ENCODE results near the gene LENG8.
"Not testable (repeated sequence)": the region's sequence is repeated elsewhere in the genome, so short reads cannot be mapped to it uniquely, and the experiment has no call there.

The LENG8 gene

DNA sequence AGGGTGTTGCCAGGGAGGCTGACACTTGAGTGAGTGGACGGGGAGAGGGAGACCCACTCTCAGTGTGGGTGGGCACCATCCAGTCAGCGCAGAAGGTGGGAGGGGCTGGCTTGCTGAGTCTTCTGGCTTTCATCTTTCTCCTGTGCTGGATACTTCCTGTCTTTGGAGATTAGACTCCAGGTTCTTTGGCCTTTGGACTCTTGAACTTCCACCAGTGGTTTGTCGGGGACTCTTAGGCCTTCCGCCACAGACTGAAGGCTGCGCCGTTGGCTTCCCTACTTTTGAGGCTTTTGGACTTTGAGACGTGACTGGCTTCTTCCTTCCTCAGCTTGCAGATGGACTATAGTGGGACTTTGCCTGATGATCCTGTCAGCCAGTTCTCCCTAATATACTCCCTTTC, 4.3 kb upstream of the LENG8 start:
- no peak for FAIRE-seq

- not testable (repeated sequence) for FAIRE-seq
These were observed 2.6 kb upstream of the LENG8 start for GRCh38 chr19:54446349-54446748.

GRCh38 chr19:54448040-54448773, 792 bp upstream of the LENG8 start:
- no peak for FAIRE-seq

GRCh38 chr19:54449701-54450069, 686 bp downstream of the LENG8 start:
- FAIRE-seq: no peak

DNA sequence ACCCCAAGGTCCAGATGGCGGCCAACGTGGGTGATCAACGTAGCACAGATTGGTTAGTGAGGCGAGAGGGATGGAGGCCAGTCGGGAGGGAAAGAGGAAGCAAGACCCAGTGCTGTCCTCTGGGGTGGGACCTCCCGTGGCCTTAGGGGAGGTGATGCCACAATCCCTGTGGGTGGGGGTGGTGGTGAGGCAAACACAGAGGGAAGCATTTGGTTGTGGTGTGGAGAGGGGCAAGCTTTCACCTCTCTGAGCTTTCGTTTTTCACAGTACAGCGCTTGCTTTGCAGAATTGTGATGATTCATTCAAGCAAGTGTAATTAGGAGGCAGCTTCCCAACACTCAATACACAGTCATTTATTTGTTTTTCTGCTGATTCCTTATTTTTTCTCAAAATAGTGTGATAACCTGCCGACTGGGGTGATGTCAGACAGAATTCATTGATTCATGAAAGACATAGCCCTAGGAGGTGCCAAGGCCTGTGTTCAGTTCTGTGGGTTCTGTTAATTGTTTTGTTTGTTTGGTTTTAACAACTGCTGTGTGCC, 2.4 kb downstream of the LENG8 start:
- no peak for FAIRE-seq

DNA sequence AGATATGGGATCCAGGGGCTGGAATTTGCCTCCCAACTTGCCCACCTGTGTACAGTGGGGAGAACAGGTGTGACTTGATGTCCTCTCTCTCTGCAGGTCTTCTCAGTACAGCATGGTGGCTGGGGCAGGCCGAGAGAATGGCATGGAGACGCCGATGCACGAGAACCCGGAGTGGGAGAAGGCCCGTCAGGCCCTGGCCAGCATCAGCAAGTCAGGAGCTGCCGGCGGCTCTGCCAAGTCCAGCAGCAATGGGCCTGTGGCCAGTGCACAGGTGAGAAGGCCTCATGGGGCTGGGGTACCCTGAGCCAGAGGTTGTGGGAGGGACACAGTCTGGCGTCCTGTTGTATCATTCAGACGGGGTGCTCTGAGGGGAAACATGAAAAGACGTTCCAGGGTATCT, 3.0 kb downstream of the LENG8 start:
- FAIRE-seq: no peak

- no peak for FAIRE-seq
These were observed 3.6 kb downstream of the LENG8 start for GRCh38 chr19:54452626-54453025.

DNA sequence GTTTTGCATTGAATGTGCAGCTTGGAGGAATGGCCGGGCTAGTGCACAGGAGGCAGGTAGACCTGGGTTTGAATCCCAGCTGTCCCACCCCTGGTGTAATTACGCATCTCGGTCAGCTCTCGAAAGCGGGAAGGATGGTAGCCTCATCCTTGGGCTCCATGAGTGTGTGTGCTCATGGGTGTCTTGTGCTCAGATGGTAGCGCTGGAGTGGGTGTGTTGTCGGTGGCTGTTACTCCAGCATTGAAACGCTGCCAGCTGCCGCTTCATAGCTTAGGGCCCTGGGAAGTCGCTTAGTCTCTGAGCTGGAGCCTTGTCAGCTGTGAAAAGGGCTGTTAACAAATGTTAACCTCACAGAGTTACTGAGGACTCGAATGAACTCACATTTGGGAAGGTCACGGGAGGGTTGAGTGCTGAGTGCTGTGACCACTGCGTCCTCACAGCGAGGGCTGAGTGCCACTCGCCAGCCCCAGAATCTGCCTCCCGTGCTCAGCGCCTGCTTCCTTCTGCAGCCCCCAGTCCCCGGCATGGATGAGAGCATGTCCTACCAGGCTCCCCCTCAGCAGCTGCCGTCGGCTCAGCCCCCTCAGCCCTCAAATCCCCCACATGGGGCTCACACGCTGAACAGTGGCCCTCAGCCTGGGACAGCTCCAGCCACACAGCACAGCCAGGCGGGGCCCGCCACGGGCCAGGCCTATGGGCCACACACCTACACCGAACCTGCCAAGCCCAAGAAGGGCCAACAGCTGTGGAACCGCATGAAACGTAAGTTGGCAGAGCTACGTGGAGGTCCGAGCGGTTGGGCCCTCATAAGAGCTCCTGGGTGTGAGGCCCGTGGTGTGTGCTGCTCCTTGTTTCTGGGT, 5.2 kb downstream of the LENG8 start:
- no peak for FAIRE-seq

DNA sequence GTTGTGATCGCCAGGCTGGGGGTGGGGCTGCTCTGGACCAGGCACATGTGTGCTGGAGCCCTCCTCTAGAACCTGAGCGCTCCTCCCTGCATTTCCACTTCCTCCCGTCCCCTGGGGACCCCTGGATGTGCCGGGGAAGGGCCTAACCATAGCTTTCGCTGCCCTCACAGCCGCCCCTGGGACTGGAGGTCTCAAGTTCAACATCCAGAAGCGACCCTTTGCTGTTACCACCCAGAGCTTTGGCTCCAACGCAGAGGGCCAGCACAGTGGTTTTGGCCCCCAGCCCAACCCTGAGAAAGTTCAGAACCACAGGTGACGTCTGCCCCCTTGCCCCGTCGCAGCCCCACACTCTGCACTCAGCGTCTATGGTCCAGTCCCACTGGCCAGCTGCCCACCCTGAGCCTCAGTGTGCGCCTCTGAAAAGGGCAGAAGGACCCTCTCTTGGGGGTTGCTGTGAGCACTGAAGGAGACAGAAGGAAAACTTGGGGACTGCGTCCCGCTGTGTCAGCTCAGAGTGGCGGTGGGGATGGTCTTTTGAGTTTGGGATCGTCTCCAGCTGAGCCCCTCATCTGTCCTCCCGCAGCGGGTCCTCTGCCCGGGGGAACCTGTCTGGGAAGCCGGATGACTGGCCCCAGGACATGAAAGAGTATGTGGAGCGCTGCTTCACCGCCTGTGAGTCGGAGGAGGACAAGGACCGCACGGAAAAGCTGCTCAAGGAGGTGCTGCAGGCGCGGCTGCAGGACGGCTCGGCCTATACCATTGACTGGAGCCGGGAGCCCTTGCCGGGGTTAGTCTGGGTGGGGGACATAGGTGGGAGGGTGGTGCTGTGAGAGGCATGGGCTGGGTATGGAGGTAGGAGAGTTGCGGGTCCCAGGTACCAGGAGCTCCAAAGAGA, 6.0 kb downstream of the LENG8 start:
- no peak for FAIRE-seq

GRCh38 chr19:54455786-54456422, 6.9 kb downstream of the LENG8 start:
- no peak for FAIRE-seq

DNA sequence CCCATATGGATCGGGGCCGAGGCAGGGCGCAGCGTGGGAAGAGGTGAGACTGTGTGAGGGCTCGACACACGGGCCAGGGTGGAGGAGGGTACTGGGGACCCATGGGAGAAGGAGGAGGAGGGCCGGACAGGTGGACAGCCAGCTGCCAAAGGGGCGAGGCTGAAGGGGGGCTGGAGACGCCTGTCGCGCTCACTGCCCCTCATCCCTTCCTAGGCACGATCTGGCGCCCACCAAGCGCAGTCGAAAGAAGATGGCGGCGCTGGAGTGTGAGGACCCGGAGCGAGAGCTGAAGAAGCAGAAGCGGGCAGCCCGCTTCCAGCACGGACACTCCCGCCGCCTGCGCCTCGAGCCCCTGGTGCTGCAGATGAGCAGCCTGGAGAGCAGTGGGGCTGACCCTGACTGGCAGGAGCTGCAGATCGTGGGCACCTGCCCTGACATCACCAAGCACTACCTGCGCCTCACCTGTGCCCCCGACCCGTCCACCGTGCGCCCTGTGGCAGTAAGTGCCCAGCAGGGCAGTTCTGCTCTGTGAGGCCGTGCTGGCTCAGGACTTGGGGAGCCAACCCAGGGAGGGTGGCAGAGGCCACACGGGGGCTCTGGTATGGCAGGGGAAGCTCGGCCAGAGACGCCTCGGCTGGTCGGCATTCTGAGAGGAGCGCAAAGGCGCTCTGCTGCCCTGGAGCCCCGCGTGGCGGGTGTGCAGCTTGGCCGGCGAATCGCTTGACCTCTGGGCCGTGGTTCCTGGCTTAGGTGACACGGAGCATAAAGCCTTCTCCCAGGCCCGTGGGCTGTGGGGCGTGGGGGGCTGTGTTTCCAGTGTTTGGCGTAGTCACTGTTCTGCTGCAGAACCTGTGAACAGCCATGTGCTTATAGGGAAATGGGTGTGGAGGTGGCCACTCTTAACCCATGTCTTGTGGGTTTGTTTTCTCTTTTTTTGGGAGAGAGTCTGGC, 7.7 kb downstream of the LENG8 start:
- no peak for FAIRE-seq

DNA sequence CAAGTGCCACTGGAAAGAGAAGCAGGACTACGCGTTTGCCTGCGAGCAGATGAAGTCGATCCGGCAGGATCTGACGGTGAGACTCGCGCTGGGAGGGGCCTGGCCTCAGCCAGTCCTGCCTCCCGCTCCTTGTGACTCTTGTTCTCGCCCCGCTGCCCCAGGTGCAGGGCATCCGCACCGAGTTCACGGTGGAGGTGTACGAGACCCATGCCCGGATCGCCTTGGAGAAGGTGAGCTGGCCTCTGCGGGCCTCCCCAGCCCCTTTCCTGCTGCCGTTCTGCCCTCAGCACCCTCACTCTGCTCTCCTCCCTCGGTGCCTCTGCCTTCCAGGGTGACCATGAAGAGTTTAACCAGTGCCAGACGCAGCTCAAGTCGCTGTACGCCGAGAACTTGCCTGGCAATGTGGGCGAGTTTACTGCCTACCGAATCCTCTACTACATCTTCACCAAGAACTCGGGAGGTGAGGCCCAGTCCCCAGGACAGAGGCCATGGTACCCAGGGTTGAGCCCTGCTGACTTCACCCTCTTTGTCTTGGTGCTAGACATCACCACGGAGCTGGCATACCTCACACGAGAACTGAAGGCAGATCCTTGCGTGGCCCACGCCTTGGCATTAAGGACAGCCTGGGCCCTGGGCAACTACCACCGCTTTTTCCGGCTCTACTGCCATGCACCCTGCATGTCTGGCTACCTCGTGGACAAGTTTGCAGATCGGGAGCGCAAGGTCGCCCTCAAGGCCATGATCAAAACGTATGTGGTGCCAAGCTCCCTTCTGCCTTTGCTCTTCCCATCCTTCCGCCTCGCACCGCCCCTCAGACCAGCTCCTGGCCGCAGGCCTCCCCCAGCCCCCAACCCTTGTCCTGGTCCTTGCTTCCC, 9.0 kb downstream of the LENG8 start:
- no peak for FAIRE-seq

GRCh38 chr19:54458648-54459281, 9.8 kb downstream of the LENG8 start:
- no peak for FAIRE-seq

- no peak for FAIRE-seq
These were observed 10.6 kb downstream of the LENG8 start for GRCh38 chr19:54459282-54460229.

- FAIRE-seq: no peak
These were observed 11.4 kb downstream of the LENG8 start for GRCh38 chr19:54460230-54461005.

DNA sequence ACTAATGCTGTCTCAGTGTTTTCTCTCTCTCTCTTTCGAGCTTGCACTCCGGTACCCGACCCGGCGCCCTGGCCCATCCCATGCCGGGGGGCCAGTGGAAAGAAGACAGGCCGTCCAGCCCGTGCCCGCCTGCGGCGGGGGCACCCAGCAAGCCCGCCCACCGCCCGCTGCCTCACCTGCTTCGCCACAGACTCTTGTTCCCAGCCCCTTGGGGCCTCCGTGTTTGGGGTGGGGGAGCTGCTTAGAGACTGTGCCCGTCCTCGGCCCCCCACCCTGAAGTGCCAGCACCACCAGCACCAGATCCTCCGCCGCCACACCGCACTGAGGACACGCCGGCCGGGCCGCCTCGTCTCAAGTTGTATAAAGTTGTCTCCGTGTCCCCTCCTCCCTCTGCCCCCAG, 12.2 kb downstream of the LENG8 start:
- FAIRE-seq: no peak

DNA sequence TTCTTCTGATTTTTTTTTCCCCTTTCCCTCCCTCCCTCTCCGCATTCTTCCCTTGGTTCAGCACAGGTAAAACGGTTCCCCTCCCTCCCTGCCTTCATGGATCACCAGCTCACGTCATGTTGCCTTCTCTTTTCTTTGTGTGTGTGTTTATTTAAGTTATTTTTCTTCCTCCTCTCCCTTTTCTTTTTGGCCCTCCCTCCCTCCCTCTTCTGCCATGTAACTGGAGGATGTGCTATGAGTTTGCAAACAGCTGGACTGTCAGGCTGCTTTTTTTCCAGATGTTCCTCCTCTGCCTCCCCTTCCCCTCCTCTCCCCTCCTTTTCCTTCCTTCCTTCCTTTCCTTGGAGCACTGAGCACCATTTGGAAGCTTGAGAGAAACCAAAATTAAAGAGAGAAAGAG, 12.6 kb downstream of the LENG8 start:
- FAIRE-seq: no peak

Data from endometrium (tissue), 2 donors.